HL-60/S4 treated with phorbol 12-myristate 13-acetate at 8.2 ng/mL for 4 days and 3 days (cell line): Measurements from ENCODE around the gene TASP1.
"Not testable (repeated sequence)": the region's sequence is repeated elsewhere in the genome, so short reads cannot be mapped to it uniquely, and the experiment has no call there.

Source experiments
- in situ Hi-C: fragments of 300-500 bp; cut with MboI; formaldehyde crosslinking; loops from 2 replicates; pipeline ENCODE4 v1.15.0; 2022; ENCODE audit warnings: low sequenced_read_pairs

The TASP1 gene, protein sequence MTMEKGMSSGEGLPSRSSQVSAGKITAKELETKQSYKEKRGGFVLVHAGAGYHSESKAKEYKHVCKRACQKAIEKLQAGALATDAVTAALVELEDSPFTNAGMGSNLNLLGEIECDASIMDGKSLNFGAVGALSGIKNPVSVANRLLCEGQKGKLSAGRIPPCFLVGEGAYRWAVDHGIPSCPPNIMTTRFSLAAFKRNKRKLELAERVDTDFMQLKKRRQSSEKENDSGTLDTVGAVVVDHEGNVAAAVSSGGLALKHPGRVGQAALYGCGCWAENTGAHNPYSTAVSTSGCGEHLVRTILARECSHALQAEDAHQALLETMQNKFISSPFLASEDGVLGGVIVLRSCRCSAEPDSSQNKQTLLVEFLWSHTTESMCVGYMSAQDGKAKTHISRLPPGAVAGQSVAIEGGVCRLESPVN

DNA sequence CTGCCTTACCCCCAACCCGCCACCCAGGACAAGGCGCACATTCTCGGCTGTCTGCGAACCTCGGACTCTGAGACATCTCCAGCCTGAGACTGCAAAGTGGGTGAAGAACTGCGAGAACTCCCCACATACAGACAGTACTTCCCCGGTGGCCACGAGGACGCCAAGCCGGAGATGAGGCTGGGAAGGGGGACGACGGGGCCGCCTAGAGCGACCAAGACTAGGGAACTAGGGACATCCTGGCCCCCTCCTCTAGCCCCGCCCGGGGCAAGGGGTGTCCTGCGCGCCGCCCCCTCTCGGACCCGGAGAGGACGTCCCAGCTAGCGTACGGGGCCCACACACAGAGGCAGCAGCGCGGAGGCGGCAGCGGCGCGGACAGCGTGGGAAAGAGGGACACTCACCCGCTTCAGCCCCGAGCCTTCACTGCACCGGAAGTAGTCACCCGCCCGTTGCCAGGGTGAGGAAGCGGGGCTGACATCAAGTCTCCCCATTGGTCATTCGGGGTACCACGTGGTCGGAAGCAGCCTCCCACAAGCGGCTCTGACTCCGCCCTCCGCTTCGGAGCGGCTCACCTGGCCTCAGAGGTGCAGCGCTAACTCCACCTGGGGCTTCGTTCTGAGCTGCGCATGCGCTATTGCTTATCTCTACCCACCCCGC is at the start of gene TASP1:
TSS of gene TASP1 (minus strand) at position 437 of the 654 bp plus-strand sequence. CDS start 8,854 bp downstream, outside the sequence.
- in situ Hi-C loops, result no loop called here

DNA sequence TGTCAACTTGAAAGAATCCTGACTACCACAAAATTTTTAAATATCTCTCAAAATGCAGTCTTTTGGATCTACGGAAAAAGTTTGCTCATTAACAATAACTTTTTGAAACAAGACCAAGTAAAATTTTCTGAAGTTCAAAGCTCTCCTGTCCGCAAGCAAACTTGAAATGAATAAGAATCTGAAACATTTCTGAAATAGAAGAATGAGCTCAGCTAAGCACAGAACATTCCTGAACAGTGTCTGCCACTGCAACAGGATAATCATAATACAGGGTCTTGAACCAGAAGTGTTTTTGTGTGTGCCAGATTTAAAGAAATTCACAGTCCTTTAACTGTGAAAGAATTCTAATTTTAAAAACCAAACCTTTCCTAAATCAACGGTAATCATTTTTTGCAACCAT is 49.1 kb upstream of the TASP1 start:
- in situ Hi-C loops, result no loop called here

DNA sequence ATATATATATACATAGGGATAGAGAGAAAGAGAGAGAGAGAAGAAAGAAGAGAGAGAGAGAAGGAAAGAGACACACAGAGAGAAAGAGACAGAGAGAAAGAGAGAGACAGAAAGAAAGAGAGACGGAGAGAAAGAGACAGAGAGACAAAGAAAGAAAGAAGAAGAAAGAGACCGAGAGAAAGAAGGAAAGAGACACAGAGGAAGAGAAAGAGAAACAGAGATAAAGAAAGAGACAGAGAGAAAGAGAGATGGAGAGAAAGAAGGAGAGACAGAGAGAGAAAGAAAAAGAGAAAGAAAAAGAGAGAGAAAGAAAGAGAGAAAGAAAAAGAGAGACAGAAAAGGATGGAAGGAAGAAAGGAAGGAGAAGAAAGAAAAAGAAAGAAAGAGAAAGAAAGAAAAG is 46.9 kb upstream of the TASP1 start:
- in situ Hi-C loops, result no loop called here

DNA sequence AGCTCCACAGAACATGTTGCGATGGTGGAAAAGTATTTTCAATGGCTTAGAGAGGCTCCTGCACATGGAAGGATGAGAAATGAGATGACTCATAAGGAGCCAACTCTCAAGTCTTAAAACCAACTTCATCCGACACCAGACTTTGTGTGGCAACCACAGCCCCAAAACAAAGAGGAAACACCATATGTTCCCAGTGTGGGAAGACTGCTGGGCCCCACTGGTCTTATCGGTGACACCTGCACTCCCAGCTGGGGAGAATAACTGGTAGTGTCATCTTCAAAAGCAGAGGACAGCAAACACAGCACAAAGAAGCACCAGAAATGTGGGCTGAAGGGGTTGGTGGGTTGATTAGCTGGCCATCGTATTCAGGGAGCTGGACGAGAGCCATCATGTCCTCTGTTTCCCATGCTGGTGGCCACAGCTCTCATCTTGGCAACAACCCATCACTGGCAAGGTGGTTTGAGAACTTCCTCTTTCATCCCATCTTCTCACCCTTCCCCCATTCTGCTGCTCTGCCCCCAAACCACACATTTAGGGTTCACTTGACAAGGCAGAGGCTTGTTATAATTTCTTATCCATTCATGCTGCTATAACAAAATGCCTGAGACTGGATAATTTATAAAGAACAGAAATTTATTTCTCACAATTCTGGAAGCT is 46.0 kb upstream of the TASP1 start:
- in situ Hi-C loops, result no loop called here

DNA sequence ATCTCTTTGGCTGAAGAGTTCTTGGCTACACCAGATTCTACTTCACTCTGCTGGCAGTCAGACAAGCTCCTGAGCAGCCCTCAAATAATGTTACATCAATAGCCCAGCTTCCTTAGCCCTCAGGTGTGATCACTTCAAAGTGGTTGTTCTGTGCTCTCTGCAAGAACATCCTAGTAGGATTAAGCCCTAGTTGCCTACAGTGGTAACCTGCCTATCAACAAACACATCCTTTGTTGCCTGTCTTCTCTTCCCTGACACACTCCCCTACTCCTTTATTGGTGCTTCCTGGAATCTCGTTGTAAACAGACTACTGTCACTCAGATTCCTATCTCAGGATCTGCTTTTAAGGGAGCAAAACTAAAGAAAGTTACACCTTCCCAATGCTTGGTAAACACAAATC is 45.1 kb upstream of the TASP1 start:
- in situ Hi-C loops, result no loop called here

DNA sequence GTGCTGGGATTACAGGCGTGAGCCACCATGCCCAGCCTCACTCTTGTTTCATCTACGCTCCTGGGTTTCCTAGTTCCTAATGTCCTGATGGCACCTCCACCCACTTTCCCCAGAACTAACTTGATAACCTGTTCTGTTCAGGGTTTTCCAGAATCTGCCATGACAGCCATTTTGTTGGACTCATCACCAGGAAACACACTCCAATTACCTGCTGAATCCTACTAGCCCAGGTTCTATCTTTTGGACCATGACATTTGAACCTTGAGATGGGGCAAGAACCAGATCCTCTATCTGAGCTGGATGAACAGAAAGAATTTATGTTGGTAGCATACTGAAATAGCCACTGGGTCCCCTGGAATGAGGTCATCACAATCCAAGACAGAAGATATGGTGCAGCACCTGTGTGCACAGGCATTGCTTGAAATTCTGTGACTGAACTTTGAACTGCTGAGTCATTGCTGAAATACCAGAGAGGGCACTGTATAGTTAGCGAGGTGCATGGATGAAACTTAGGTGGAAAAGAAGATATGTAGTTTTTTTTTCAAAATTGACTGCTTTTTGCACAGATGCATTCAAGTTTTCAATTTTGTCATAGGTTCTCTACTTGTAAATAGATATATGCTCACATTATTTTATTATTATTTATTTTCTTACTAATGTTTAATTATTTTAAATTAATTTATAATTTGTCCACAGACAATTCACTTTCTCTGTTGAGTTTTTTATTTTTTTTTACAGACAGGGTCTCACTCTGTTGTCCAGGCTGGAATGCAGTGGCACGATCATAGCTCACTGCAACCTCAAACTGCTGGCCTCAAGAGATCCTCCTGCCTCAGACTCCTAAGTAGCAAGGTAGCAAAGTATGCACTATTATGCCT is 42.8 kb upstream of the TASP1 start:
- in situ Hi-C loops, result no loop called here

DNA sequence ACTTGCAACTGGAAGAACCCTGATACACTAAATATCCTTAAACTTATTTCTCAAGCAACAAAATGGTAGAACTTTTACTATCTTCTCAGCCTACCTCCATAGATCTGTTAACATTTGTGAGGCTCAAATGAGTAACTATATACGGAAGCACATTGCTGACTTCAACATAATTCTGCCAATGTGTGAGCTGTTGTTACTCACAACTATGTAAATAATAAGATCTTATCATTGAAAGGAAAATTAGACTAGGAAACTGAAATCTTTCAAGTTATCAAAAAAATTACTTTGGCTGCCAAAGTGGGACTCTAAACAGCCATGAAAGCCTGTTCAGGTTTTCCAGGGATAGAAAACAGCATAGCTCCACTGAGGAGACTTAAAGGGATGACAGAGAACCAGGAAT is 40.2 kb upstream of the TASP1 start:
- in situ Hi-C loops, result no loop called here

DNA sequence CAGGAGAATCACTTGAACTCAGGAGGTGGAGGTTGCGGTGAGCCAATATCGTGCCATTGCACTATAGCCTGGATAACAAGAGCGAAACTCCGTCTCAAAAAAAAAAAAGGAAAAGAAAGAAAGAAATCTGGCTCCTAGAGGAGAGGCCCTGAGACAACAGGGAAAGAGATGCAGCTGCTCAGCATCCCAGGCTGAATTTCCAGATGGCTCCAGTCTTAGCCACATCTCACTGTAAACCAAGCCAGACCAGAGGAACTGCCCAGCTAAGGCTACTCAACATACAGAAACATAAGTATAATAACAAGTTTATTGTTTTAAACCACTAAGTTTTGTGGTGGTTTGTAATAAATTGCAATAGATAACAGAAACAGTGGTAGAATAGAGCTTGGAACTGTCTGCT is 38.5 kb upstream of the TASP1 start:
- in situ Hi-C loops, result no loop called here

DNA sequence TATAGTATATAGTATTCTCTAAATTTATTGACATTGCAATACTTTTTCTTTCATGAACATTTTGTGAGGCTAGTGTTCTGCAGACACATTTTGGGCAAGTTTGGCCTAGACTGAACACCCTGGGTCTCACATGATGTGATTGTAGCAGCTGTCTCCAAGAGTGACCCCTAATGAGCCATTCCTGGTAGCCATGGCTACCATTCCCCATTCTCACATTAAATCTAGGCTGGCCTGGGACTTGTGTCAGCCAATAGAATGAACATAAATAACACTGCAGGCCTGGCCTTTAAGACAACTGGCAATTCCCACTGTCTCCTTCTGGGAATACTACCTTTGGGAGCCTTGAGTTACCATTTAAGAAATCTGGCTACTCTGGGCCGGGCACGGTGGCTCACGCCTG is 38.0 kb upstream of the TASP1 start:
- in situ Hi-C loops, result no loop called here

DNA sequence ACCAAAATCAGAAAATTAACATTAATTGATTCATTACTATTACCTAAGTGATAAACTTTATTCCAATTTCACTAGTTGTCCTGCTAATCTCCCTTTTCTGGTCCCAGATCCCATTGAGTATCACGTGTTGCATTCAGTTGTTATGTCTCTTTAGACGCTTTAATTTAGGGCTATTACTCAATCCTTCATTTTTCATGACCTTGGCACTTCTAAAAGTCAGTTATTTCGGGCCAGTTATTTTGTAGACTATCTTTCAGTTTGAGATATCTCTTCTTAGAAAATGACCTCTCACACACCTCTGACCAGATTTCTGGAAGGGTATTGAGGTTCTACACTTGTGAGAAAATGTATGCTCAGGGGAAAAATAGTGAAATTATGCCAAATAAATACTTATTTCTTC is 34.0 kb upstream of the TASP1 start:
- in situ Hi-C loops, result no loop called here

DNA sequence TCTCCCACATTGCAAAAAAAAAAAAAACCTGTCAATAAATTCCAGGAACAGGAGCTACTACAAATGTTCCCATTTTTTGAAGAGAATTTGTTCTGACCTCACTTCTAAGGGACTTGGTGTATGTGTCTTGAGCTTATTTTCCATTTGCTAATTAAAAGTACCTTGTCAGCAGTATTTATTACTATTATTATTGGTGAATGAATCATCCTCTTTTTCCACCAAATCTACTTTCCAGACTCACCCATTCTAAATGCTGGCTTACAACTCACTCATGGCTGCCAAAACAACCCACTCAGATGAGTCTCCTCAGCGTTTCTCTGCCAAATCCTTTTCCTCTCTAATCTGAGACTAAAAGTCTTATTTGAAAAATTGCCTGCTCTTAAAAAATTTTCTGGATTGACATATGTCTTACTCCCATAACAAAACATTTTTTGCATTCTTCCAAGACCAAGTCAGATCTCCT is 33.2 kb upstream of the TASP1 start:
- in situ Hi-C loops, result no loop called here

DNA sequence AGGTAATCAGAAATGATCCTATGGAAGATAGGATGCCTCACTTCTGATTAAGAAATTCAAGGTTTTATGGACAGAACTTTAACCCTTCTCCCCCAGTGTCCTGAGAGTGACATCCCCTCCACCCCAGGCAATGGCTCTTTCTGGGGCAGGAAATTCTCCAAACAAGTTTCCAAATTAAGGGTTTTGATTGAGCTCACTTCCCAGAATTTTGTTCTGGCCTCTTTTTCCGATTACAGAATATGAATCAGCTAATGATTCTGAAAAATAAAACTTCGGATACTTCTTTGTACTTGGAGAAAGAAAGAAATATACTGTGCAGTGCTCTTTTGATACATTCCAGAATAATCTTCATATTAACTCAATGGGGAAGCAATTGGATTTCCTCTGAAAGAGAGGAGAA is 32.8 kb upstream of the TASP1 start:
- in situ Hi-C loops, result no loop called here

DNA sequence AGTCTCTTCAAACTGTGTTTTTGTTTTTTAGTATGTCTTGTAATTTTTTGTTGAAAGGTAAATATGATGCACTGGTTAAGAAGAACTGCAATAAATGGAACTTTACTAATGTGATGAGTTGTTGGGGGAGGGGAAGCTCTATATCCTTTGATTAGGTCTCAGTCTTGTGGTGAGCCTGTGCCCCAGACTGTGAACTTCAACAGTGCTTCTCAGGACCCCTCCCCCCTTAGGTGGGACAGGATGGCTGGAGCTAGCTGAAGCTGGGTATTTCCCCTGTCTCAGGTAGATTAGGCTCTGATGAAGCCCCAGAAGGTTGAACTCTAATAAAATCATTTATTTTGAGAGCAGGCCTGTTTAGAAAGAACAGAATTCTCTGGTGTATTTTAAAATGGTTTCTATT is 31.4 kb upstream of the TASP1 start:
- in situ Hi-C loops, result no loop called here

DNA sequence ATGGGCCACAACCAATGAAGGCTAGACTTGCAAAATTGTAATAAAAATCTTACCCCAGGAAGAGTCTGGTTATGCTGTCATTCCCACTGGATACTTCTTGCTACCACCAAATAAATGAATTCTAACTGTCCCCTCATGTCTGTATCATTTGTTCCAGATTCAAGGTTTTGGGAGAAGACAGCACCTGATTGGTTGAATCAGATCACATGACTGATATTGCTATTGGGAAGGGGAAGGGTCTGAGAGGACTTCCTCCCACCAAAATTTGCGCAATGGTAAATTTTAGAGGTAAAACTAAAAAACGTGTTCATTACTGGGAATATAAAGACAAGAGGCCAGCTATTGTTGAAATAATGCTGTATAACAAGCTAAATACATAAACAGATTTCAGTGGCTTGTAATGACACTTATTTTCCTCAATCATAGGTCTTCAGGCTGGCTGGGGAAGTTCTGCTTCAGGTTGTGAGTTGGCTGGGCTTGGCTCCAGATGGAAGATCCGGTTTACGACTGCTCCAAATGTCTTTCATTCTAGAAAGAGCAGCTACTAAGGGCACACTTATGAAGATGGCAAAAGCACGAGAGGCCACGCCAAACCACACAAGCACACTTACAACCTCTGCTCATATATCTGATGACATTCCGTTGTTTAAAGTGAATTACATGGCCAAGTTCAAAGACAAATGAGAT is 27.1 kb upstream of the TASP1 start:
- in situ Hi-C loops, result no loop called here

DNA sequence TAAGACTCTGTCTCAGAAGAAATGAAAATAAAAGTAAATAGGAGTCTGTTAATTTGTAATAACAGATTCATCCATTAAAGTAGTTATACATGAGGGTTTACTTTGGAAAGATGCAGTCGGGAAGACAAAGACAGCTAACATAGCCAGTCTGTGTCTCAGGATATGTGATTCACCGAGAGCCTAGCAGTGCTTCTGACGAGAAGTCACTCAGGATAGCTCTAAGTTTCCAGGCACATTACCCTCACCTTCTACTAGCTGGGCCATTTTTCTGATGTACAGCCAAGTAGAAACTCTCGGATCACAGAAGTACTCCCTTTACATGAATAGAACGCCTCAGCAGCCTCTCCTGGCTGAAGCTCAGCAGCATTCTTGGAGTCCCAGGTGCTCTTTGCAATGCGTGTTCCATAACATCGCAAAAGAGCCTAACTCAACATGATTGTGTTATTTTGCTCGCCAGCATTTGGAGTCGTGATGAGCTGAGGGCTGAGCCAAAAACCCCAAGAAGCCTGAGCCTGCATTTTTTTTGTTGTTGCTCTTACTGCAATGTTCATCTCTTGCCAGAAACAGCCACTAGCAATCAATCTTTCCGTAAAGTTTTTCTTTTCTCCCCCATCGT is 22.4 kb upstream of the TASP1 start:
- in situ Hi-C loops, result no loop called here

DNA sequence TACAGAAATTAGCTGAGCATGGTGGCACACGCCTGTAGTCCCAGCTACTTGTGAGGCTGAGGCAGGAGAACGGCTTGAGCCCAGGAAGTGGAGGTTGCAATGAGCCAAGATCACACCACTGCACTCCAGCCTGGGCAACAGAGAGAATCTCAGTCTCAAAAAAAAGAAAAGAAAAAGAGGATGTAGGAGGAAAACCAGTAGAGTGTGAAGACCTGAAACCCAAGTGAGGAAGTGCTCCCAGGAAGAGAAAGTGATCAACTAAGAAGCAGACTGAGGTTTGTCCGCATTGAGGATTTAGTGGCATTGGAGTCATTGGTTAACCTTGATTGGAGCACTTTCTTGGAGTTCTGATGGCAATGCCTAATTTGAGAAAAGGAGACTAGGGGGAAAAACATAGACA is 20.6 kb upstream of the TASP1 start:
- in situ Hi-C loops, result no loop called here

DNA sequence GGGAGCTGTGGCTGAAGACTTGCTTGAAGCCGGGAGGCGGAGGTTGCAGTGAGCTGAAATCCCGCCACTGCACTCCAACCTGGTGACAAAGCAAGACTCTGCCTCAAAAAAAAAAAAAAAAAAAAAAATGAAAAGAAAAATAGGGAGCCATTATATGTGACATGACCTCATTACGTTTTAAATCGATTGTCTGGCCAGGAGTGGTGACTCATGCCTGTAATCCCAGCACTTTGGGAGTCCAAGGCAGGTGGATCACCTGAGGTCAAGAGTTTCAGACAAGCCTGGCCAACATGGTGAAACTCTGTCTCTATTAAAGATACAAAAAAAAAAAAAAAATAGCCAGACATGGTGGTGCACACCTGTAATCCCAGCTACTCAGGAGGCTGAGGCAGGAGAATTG is 19.3 kb upstream of the TASP1 start:
- in situ Hi-C loops, result not testable (repeated sequence)

DNA sequence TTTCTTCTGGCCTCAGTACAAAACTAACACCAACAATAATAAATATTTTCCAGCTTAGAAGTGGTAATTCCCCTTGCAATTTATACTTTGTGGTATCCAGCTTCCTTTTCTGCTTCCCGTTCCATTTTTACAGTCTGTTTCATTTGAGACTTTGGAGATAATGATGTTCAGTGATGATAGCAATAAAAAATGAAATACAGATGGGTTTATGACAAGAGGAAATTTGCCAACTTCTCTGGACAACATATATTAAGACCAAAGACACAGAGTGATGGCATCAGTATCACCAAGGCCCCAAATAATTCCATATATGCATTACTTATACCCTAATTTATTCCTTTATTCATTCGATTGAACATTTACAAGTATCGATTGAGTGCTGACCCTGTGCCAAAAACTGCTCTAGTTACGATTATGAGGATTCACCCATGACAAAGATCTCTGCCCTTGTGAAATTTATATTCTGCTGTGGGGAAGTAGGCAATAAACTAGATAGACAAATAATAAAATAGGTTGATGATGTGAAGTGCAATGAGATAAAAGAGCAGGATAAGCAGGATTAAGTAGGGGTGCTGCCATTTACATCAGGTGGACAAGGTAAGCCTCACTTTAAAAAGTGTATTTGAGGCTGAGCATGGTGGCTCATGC is 18.1 kb upstream of the TASP1 start:
- in situ Hi-C loops, result no loop called here

DNA sequence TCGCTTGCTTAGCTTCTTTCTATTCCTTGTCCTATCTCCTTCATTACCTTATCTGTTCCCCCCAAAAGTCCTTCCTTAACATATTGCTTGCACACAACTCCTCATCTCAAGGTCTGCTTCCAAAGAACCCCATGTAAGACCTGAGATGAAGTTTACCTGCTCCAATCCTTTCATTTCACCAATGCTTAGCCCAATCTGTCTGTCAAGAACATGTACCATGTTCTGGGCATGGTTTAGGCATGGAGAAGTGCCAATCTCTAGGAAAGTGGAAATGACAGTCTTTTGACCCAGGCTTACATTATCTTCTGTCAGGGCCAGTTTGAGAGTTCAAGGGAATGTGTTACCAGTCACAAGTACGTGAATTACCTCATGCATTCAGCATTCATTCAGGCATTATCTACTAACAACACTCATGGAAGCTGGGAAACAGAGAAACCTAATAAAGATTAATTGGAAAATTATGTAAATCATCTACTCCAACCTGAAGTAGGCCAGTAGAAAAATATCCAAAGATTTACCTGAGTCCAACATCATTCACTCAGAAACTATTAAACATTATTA is 15.8 kb upstream of the TASP1 start:
- in situ Hi-C loops, result no loop called here
